GM11168 (cell line): Measurements from ENCODE around the gene CELF1.

Source experiments
- in situ Hi-C: fragments of 300-500 bp; cut with MboI; formaldehyde crosslinking; loops from one replicate; pipeline ENCODE4 v1.12.0; 2022; ENCODE audit warnings: low sequenced_read_pairs; ENCODE audit not compliant: unreplicated experiment

The CELF1 gene

GRCh38 chr11:47495011-47495855 is 57.7 kb downstream of the CELF1 start:
- in situ Hi-C loops, result no loop called here

GRCh38 chr11:47489395-47489755 is 63.6 kb downstream of the CELF1 start:
- in situ Hi-C loops, result no loop called here

GRCh38 chr11:47488674-47489394 is 64.1 kb downstream of the CELF1 start:
- in situ Hi-C loops, result no loop called here

GRCh38 chr11:47488111-47488510 is 64.8 kb downstream of the CELF1 start:
- in situ Hi-C loops, result no loop called here

GRCh38 chr11:47487421-47487820 is 65.5 kb downstream of the CELF1 start:
- in situ Hi-C loops, result no loop called here

- in situ Hi-C loops, result no loop called here
Measured at GRCh38 chr11:47485107-47485506, 67.8 kb downstream of the CELF1 start.

- in situ Hi-C loops, result no loop called here
Measured at GRCh38 chr11:47483457-47483856, 69.5 kb downstream of the CELF1 start.

- in situ Hi-C loops, result no loop called here
Measured at GRCh38 chr11:47480762-47481161, 72.2 kb downstream of the CELF1 start.

GRCh38 chr11:47478651-47479329 is 74.1 kb downstream of the CELF1 start:
- in situ Hi-C loops, result no loop called here

- in situ Hi-C loops, result no loop called here
Measured at GRCh38 chr11:47477753-47478152, 75.2 kb downstream of the CELF1 start.

- in situ Hi-C loops, result no loop called here
Measured at GRCh38 chr11:47477323-47477722, 75.6 kb downstream of the CELF1 start.

- in situ Hi-C loops, result no loop called here
Measured at GRCh38 chr11:47470671-47471070, 82.3 kb downstream of the CELF1 start.

GRCh38 chr11:47469361-47470179 is 83.4 kb downstream of the CELF1 start:
- in situ Hi-C loops, result no loop called here

- in situ Hi-C loops, result no loop called here
Measured at GRCh38 chr11:47468598-47469214, 84.2 kb downstream of the CELF1 start.

- in situ Hi-C loops, result no loop called here
Measured at GRCh38 chr11:47467357-47467756, 85.6 kb downstream of the CELF1 start.

- in situ Hi-C loops, result no loop called here
Measured at GRCh38 chr11:47466701-47467250, 86.2 kb downstream of the CELF1 start.

- in situ Hi-C loops, result no loop called here
Measured at GRCh38 chr11:47466201-47466600, 86.7 kb downstream of the CELF1 start.

- in situ Hi-C loops, result no loop called here
Measured at GRCh38 chr11:47464483-47464882, 88.4 kb downstream of the CELF1 start.

- in situ Hi-C loops, result no loop called here
Measured at GRCh38 chr11:47461876-47462275, 91.1 kb downstream of the CELF1 start.
